ENCODE results near the gene DNAH17. TPM values are rescaled to one million over a fixed set of nuclear protein-coding genes. Genes with fewer than 3 reads are reported as not detected.

The DNAH17 gene
- polyA plus RNA-seq, 1 experiment = not detected

GRCh38 chr17:78592991-78593329 lies 15.8 kb upstream of the DNAH17 start:
- Histone ChIP-seq H3K4me3 (ENCODE audit: low read depth, low read length) (no peak overlapping the region), H3K27ac (ENCODE audit: low read depth, low read length) (no peak overlapping the region), H3K9me3 (ENCODE audit: control insufficient read depth, insufficient read depth, low read length) (no peaks in the 10 kb centered on the region; the same call in 1 of the 2 replicates), H3K27me3 (ENCODE audit: control insufficient read depth, insufficient read depth, low read length) (no peaks in the 10 kb centered on the region)
- DNase-seq (ENCODE audit: low read depth, low spot score) = no peak
- CTCF ChIA-PET = no interaction called here
- POLR2A ChIA-PET = interaction anchor here (0.7 to 1.1 kb wide), 2 partner anchors 19 kb away, joined by 3 to 5 read pairs; no protein-coding TSS in a partner anchor
- TF ChIP-seq CTCF (IDR thresholded peaks at IDR 0.05; ENCODE audit: low read depth, low read length) = no peak

- no peak for DNase-seq (ENCODE audit: low read depth, low spot score)
- CTCF ChIA-PET = interaction anchor here (0.6 kb wide), 2 partner anchors 9 to 631 kb away, joined by 3 read pairs; no protein-coding TSS in a partner anchor
- no peaks in the 10 kb centered on the region; the same call in 1 of the 2 replicates for H3K9me3 ChIP-seq (ENCODE audit: control insufficient read depth, insufficient read depth, low read length)
- no peak for TF ChIP-seq CTCF (IDR thresholded peaks at IDR 0.05; ENCODE audit: low read depth, low read length)
- H3K4me3 ChIP-seq (ENCODE audit: low read depth, low read length) = no peak overlapping the region
- POLR2A ChIA-PET = interaction anchor here (1.0 kb wide), 1 partner anchor 231 kb away, joined by 7 read pairs; no protein-coding TSS in a partner anchor
- H3K27ac ChIP-seq (ENCODE audit: low read depth, low read length) = no peak overlapping the region
- H3K27me3 ChIP-seq (ENCODE audit: control insufficient read depth, insufficient read depth, low read length) = peaks cover 9% of the 10 kb centered on the region
Measured at GRCh38 chr17:78591263-78591671, 14.1 kb upstream of the DNAH17 start.

GRCh38 chr17:78589885-78590284 lies 12.7 kb upstream of the DNAH17 start:
- H3K27ac ChIP-seq (ENCODE audit: low read depth, low read length) = no peak overlapping the region
- no peak overlapping the region for H3K4me3 ChIP-seq (ENCODE audit: low read depth, low read length)
- CTCF ChIA-PET = no interaction called here
- POLR2A ChIA-PET = no interaction called here
- peaks cover 10% of the 10 kb centered on the region for H3K27me3 ChIP-seq (ENCODE audit: control insufficient read depth, insufficient read depth, low read length)
- no peaks in the 10 kb centered on the region; the same call in 1 of the 2 replicates for H3K9me3 ChIP-seq (ENCODE audit: control insufficient read depth, insufficient read depth, low read length)
- TF ChIP-seq CTCF (IDR thresholded peaks at IDR 0.05; ENCODE audit: low read depth, low read length) = no peak
- DNase-seq (ENCODE audit: low read depth, low spot score) = no peak

GRCh38 chr17:78589031-78589675 lies 12.0 kb upstream of the DNAH17 start:
- Histone ChIP-seq H3K27me3 (ENCODE audit: control insufficient read depth, insufficient read depth, low read length) (peaks cover 12% of the 10 kb centered on the region), H3K27ac (ENCODE audit: low read depth, low read length) (no peak overlapping the region), H3K9me3 (ENCODE audit: control insufficient read depth, insufficient read depth, low read length) (no peaks in the 10 kb centered on the region; the same call in 1 of the 2 replicates), H3K4me3 (ENCODE audit: low read depth, low read length) (no peak overlapping the region)
- DNase-seq (ENCODE audit: low read depth, low spot score) = no peak
- POLR2A ChIA-PET = no interaction called here
- CTCF ChIA-PET = no interaction called here
- TF ChIP-seq CTCF (IDR thresholded peaks at IDR 0.05; ENCODE audit: low read depth, low read length) = no peak

GRCh38 chr17:78588258-78589030 lies 11.2 kb upstream of the DNAH17 start:
- POLR2A ChIA-PET = no interaction called here

More at GRCh38 chr17:78588258-78589030, 11.2 kb upstream of the DNAH17 start:
- DNase-seq (ENCODE audit: low read depth, low spot score) = no peak
- CTCF ChIA-PET = no interaction called here
- no peak for TF ChIP-seq CTCF (IDR thresholded peaks at IDR 0.05; ENCODE audit: low read depth, low read length)
- peaks cover 14% of the 10 kb centered on the region for H3K27me3 ChIP-seq (ENCODE audit: control insufficient read depth, insufficient read depth, low read length)
- no peak overlapping the region for H3K27ac ChIP-seq (ENCODE audit: low read depth, low read length)
- H3K4me3 ChIP-seq (ENCODE audit: low read depth, low read length) = no peak overlapping the region
- H3K9me3 ChIP-seq (ENCODE audit: control insufficient read depth, insufficient read depth, low read length) = no peaks in the 10 kb centered on the region; the same call in 1 of the 2 replicates
